Measurements from ENCODE around the gene UBXN10.

UBXN10 gene, protein sequence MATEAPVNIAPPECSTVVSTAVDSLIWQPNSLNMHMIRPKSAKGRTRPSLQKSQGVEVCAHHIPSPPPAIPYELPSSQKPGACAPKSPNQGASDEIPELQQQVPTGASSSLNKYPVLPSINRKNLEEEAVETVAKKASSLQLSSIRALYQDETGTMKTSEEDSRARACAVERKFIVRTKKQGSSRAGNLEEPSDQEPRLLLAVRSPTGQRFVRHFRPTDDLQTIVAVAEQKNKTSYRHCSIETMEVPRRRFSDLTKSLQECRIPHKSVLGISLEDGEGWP

DNA sequence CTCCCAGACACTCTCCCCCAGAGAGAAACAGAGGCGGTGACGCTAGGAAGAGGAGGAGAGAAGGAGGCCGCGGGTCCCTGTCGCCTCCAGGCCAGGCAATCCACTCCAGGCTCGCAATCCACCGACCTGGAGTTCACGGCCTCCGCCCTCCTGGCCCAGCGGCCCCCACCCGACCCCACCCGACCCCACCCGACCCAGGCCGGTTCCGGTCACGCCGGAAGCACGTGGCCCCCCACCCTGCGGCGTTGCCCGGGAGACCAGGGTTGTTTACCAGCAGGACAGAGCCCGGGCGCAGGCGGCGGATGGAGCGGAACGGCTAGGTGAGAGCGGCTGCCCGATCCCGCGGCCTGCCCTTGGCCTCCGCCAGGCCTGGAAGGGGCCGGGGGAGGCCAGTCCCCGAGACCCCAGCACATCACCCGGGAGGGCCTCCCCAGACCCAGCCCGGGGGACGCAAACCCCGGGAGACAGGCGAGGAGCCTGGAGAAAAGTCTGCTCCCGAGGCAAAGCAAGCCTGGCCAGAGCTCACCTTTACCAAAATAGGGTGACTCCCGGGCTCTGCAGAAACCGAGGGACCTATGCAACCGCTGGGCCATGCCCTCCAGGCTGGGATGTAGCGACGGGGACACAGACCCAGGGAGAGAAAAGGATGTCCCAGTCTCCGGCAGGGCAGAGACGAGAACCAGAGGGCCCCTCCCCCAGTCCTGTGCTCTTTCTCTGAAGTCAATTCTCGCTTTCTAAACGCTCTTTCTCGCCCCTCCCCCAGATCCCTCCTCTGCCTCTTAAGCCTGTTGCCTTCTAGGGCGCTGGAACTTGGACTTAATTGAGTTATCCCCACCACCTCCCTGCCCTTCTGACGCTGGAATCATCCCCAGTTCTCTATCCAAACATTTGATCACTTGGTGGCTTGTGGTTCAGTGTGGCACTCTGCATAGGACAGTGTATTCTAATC lies at the start of gene UBXN10, which contains the start of gene PLA2G2C:
Gene UBXN10, plus strand, starts transcription at position 263 of the 949 bp plus-strand sequence. CDS start 4,466 bp downstream, outside the sequence.
Gene PLA2G2C, minus strand, starts transcription at position 685 of the 949 bp plus-strand sequence. CDS start 9,155 bp downstream, outside the sequence.
- TF ChIP-seq CTCF (IDR thresholded peaks at IDR 0.05; ENCODE audit: low read length, missing control alignments): no peak
- DNase-seq (ENCODE audit: low read depth): no peak
- H3K4me3 ChIP-seq (replicated peaks; ENCODE audit: low read depth, low read length): no peak within 1 kb of the TSS

GRCh38 chr1:20136249-20136648 lies 49.6 kb upstream of the UBXN10 start:
- DNase-seq (ENCODE audit: low read depth): no peak
- no peak for TF ChIP-seq CTCF (IDR thresholded peaks at IDR 0.05; ENCODE audit: low read length, missing control alignments)
- H3K4me3 ChIP-seq (replicated peaks; ENCODE audit: low read depth, low read length): no peak overlapping the region

- H3K4me3 ChIP-seq (replicated peaks; ENCODE audit: low read depth, low read length): no peak overlapping the region
- no peak for TF ChIP-seq CTCF (IDR thresholded peaks at IDR 0.05; ENCODE audit: low read length, missing control alignments)
- no peak for DNase-seq (ENCODE audit: low read depth)
Observed at GRCh38 chr1:20137055-20137454, 48.8 kb upstream of the UBXN10 start.

DNA sequence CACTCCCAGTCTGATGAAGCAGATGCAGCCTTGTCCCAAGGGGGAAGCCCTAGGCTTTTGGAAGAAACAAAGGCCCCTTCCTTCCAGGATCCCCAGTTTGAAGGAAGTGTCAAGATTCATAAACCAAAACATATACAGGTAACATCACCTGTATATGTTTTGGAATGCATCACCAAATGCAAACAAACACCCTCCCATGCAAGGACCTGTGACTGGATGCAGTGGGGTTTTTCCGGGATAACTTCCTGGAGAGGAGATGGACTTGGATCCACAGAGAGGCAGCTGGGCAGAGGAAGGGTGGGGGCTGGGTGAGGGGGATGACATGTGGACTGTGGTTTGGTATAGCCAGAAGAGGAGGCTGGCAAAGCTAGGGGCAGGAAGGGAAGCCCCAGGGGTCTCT lies 48.3 kb upstream of the UBXN10 start:
- TF ChIP-seq CTCF (IDR thresholded peaks at IDR 0.05; ENCODE audit: low read length, missing control alignments): no peak
- no peak overlapping the region for H3K4me3 ChIP-seq (replicated peaks; ENCODE audit: low read depth, low read length)
- DNase-seq (ENCODE audit: low read depth): no peak

- DNase-seq (ENCODE audit: low read depth): no peak
- no peak for TF ChIP-seq CTCF (IDR thresholded peaks at IDR 0.05; ENCODE audit: low read length, missing control alignments)
Observed at GRCh38 chr1:20138346-20138745, 47.5 kb upstream of the UBXN10 start.

DNA sequence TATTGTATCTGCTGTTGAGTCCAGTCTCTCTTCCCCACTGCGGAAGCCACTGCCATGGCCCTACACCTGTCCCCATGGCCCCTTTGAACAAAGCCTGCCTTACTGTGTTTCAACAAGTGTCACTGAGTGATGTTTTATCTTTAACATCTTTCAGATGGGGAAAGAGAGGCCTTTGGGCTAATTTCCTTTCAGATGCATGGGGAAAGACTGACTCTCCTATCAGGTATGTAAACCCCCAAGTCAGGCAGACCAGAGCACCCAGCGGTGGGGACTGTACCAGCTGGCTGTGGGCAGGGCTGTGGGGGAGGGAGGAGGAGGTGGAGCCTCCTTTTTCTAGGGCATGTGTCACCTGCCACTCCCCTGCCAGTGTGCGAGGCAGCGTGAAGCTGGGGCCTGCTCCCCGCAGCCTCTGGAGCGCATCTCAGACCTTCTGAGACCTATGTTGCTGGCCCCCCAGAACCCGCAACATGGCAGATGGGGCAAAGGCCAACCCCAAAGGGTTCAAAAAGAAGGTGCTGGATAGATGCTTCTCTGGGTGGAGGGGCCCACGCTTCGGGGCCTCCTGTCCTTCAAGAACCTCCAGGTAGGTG lies 46.8 kb upstream of the UBXN10 start, which contains the start of gene PLA2G2F:
Gene PLA2G2F, plus strand, starts transcription at position 363 of the 590 bp plus-strand sequence. Its CDS starts 105 bp downstream, at position 468.
- H3K4me3 ChIP-seq (replicated peaks; ENCODE audit: low read depth, low read length): no peak within 1 kb of the TSS
- no peak for TF ChIP-seq CTCF (IDR thresholded peaks at IDR 0.05; ENCODE audit: low read length, missing control alignments)
- DNase-seq (ENCODE audit: low read depth): no peak

More at GRCh38 chr1:20138346-20138745, 47.5 kb upstream of the UBXN10 start:
- H3K4me3 ChIP-seq (replicated peaks; ENCODE audit: low read depth, low read length): no peak overlapping the region

Data from fibroblast of pulmonary artery (primary cell).